ENCODE results near the gene AMBRA1.

- TF ChIP-seq EZH2phosphoT487 (conservative IDR thresholded peaks at IDR 0.05; ENCODE audit: low read length) = 0 out of 2 replicates have a peak, but pooled peaks have one; percentile 59
- peak; percentile 14 for TF ChIP-seq CTCF (IDR thresholded peaks at IDR 0.05; ENCODE audit: insufficient read depth, low read length, poor library complexity, severe bottlenecking)
Observed at GRCh38 chr11:46346886-46347636, 246.8 kb downstream of the AMBRA1 start, which contains the start of gene DGKZ.
